GM21515 (cell line): ENCODE results near the gene NRN1.
"Not testable (repeated sequence)": the region's sequence is repeated elsewhere in the genome, so short reads cannot be mapped to it uniquely, and the experiment has no call there.

Source experiments
- ATAC-seq: cut with Tn5 transposase; IDR thresholded peaks from one replicate; pipeline ENCODE4 v1.9.1; 2021; ENCODE audit not compliant: unreplicated experiment

Gene NRN1

DNA sequence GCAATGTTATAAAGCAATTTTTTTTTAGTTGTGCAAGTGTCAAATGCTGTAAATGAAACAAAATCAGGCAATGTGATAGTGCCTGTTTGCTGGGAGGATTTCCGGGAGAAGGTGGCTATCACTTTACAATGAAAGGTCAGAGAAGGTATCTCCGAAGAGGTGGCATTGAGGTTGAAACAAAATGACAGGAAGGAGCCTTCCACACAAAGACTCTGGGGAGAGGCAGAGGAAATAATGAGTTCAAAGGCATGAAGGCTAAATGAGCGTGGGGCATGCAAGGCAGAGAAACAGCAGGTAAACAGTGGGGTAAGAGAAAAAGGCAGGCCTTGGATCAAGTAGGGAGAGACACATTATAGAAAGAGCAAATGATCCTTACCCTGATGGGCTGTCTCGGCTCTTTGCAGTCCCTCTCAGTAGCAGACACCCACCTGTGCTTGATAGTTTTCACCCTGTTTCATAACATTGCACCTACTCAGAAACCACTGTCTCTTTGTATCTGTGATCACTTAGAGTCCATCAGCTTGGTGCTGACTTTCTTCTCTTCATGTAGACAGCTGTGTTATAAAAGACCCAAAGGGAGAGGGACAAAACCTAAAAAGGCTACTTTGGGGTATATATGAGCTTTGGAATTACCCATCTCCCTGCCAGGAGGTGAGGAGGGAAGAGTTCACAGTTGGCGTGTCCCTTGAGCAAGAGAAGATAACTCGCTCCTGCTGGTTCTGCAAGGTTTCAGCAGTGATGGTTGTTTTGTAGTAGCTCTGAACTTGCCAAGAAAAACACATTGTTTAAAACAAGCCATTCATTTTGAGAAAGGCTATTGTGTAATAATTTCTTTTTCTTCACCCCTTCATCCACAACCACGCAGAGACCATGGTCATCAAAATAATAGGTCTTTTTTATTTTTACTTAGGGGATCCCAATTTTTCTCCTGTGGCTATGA is 22.3 kb downstream of the NRN1 start:
- no peak for ATAC-seq

DNA sequence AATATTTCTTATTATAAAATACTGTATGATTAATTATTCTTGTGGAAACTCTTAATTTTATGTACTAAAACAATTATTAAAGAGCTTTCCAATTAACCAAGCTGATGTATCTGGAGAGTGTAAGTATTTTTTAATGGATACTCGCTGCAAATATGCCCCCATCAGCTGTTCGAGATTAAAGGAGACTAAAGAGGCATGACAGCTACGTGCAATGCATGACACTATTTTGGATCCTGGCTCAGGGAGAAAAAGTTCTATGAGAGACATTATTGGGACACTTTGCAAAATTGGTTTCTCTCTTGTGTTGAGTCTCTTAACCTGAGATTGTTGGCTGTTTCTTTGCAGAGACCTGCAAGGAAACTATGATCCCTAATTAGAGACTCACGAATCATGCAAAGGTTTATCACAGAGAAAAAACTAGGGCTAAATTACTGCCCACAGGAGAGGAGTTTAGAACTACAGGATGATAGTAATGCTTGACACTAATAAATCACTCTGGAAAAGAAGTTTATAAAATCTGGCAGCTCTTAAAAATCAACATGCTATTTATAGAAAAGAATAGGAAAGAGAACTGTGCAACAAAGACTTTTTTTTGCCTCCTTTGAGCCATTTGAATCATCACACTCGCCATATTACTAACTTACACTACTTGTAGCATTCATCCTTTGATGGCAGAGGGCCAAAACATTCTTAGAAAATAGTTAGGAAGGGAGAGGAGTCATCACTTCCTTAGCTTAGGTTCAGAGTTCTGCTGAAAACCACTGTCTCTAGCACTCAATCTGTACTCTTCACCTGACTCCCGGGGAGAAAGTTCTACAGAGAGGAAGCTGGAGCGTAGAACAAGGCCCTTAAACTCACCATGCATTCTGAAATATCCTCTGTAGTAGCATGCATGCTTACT is 25.3 kb downstream of the NRN1 start:
- ATAC-seq, result no peak

DNA sequence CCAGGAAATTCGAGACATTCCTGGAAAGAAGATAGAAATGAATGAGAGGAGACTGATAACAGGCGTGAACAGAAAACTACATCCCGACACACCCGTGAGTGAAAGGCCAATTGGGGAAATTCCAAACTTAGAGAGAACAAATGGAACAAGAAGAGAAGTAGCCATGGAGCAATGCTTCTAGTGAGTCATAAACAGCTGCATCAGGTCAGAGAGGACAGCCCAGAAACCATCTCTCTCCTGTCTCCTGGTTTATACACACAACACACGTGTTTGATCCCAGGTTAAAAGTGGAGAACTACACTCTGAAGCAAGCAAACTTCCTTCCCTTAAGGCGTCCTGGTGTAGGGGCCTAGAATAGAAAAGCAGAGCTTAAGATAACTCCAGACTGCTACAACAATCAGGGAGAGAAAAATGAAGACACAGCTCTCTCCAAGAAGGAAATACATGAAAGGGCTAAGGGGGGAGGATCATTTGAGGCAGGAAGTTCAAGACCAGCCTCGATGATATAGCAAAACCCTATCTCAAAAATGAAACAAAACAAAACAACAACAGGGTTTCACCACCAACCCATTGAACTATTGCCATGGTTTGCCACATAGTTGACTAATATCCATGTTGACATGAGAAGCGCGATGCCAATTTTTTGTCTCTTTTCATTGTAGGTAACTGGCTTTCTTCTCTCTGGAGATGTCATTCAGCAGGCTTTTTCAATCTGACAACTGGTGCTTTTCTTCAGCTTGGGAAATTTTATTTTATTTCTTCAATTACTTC is 26.9 kb downstream of the NRN1 start:
- no peak for ATAC-seq

DNA sequence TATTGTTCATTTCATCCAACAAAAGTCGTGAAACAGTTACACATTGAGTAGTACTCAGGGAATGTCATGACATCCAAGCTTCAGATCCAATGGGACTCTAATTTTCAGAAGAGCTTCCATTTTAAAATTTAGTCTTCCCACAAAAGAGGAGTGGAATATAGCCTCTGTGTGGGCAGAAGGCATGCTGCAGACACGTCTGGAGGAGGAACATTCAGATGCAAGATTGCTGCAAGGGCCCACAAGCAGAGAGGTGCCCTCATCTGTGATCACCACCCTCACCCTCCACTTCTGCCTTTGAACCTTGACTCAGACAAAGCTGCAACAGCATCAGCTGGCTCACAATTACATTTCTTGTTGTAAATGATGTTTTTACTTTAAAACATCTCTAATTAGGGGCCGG is 29.9 kb downstream of the NRN1 start:
- ATAC-seq, result no peak

DNA sequence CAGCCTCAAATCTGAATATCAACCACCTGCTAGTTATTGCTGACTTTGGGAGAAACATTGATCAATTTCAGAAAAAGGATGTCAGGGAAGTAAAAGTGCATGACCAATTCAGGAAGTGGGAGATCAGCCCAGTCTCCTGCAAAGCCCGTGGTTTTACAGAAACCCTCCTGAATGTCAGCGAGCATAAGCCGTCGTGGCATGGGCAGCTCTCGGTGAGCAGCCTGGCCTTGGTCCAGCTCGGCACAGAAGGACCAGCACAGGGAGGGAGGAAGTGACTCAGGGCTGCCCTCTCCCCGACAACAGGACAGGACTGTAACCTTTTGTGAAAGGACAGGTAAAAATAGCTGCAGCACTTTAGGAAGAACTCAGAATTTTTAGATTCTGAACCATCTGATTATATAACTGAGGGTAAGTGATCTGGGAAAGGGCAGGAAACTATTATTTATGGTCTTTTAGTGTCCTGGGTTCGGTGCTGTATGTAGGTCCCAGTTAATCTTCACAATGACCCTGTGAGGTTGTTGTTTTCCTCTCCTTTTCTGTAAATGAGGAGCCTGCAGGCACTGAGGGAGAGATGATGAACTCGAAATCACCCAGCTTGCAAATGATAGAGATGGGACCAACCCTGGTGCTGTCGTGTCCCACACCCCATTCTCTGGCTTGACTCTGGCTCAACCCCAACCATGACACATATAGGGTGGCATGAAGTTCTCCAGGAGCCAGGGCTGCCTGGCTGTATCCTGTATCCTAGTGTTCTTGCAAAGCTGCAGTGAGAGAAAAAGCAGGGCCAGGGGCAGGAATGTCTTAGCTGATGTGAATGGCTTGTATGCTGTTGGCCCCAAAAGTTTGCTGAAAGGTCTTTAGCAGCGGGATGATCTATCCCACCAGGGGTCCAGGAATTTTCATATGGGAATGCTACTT is 37.6 kb downstream of the NRN1 start:
- ATAC-seq, result no peak

DNA sequence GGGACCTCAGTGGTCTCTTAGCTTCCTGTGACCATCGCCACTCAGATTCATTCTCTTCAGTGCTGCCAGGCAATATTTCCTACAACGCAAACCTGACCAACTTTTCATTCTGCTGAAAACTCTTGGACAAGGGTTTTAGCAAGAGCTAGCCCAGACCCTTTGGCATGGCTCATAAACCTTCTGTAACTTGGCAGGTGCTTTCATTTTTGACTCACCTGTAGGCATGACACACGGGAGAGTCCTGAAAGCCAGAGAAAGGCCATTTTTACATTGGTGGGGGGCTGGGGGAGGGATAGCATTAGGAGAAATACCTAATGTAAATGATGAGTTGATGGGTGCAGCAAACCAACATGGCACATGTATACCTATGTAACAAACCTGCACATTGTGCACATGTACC is 38.7 kb downstream of the NRN1 start:
- not testable (repeated sequence) for ATAC-seq

DNA sequence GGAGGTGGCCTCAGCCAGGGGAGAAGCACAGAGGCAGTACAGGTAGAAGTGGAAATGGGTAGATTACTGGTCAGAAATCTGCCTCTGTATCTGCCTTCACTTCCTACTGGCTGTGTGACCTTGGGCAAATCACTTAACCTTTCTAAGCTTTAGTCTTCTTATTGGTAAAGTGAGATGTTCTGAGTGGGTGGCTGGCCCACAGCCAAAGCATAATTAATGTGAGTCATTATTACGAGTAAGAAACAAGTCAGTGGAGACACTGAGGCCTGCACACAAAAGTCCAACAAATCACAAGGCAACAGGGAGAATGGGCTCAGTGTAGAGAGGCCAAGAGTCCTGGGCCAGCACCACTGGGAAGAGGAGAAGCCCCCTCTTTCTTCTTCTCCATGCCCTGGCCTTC is 39.1 kb downstream of the NRN1 start:
- ATAC-seq, result no peak

DNA sequence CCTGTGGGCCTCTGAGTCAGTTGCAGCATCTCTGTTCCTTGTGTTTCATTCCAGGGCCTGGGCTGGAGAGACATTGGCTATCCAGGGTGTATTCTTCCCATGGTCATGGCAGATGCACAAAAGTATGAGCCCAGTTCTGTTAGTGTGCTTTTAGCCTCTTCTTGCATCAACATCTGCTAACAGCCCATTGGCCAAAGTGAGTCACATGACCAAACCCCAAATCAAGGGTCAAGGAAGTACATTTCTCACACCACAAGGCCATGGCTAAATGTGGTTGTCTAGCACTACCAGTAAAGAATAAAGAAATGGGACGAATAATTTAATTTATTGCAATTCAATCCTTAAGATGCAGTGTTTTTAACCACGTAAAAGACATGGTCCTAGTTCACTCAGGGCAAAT is 43.9 kb downstream of the NRN1 start:
- no peak for ATAC-seq

DNA sequence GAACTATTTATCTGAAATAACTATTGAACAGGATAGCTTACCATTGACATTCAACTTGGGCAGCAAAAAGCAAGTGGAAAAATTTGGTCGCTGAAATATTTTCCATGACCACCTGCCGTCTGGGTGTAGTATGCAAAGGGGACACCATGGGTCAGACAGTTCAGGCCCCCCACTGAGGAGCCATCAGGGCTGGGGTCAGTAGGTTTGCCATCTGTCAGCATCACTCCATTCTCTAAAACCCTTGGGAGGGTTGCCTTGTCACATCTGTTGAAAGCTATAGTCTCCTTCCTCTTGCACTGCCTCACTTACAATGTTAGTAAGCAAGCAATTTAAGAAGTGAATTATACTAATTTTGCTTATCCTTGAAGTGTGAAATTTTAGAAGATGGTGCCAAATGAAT is 44.9 kb downstream of the NRN1 start:
- ATAC-seq, result no peak

DNA sequence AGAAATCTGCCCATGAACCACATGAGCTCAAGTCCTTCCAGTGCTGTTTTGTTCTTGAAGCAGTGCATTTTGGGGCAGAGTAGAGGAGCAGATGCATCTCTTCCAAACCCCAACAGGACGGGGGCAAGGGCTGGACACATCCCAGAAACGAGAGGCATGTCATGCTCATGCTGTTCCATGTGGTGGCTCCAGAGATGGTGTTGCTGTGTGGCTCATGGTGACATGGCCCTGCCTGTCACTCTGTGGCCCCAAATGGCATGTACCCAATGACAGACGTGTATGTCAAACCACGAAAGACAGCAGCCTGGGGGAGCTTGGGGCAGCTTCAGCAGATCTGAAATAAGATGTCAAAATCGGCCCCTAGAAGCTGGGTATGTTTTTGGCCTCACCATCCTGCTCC is 46.3 kb downstream of the NRN1 start:
- ATAC-seq, result no peak

DNA sequence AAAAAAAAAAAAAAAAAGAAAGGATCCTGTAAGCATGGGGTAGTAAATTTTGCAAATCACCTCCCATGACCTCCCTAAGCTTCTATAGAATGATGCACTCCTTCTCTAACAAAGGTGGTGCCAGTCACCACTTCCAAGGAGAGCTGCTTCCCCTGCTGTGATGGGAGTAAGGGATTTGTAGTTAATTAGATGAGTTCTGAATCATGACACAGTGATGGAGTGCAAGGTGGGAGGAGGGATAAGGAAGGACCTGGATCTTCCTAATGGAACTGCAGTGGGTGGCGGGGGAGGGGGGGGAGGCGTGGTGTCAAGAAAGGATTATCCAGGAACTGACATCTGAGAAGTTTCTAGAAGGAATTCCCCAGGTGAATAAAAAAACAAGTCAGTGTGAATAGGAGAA is 47.8 kb downstream of the NRN1 start:
- no peak for ATAC-seq

DNA sequence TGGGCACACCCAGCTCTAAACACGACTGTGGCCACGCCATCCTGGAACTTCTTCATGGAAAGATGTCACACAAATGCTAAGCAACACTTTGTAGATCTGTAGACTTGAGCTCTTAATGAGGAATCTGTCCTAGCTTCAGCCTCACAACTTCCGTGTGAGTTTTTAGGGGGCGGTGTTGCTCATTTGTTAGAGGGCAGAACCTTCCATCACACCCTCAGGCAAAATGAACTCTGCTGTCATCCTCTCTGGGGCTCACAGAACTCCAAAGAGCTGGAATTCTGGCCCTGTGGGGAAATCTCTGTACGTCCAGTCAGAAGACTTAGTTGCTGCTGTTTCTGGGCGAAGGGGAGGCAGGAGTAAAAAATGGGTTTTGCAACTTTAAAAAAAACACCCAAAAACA is 49.8 kb downstream of the NRN1 start:
- ATAC-seq, result no peak

DNA sequence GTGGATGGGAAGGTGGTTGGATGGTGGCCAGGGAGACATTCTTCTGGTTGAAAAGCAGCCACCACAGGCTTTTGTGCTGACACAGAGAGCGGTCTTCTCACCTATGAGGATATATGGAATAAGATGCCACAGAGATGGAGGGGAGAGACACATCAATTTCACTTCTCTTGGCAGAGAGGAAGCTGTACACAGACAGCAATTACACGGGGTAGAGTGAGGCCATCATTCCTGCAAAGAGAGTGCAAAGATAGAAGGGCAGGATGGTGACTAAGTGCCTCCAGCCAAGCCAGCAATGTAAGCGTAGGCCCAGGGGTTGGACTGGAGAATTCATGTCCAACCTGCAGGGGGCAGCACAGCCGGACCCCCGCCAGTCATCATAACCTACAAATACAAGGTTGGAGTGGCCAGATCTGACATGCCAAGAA is 56.4 kb downstream of the NRN1 start:
- ATAC-seq, result no peak
